Dermis microvascular lymphatic vessel endothelial cell (primary cell): ENCODE results near the gene NUDT14. TPM values are rescaled to one million over a fixed set of nuclear protein-coding genes. Genes with fewer than 3 reads are reported as not detected.
A peak's percentile ranks its signal among the peaks of the same experiment; 100 is the strongest.

Experiments used
- DNase-seq, 2 donors: peaks; one replicate each; pipeline versions ENCODE4 v3.0.0 to v3.0.0-alpha.2; 2010; ENCODE audit warnings: low read depth in 2 of 2
- total RNA-seq: library from RNA; depleted of rRNA; stranded (reverse); fragments of >200 nt; gene quantifications from 2 replicates; pipeline ENCODE4 v1.2.1, GENCODE V29; 2014

Gene NUDT14
- total RNA-seq, 1 donor from 2014 or later, result 54.4 TPM

- peak; percentile 69 to 91 for DNase-seq
Observed at GRCh38 chr14:105199093-105199492, 18.0 kb upstream of the NUDT14 start.

- no peak for DNase-seq
Observed at GRCh38 chr14:105198588-105198987, 17.5 kb upstream of the NUDT14 start.

GRCh38 chr14:105197211-105197641 is 16.1 kb upstream of the NUDT14 start:
- DNase-seq, result peak in 1 of 2 donors; percentile 51

GRCh38 chr14:105196265-105196960 is 15.3 kb upstream of the NUDT14 start:
- DNase-seq, result peak in 1 of 2 donors; percentile 85

GRCh38 chr14:105195522-105196264 is 14.6 kb upstream of the NUDT14 start:
- DNase-seq, result peak in 1 of 2 donors; percentile 81

- DNase-seq, result no peak
Observed at GRCh38 chr14:105195051-105195450, 13.9 kb upstream of the NUDT14 start.

GRCh38 chr14:105193916-105194782 is 13.0 kb upstream of the NUDT14 start:
- DNase-seq, result peak in 1 of 2 donors; percentile 72

- peak; percentile 84 to 94 for DNase-seq
Observed at GRCh38 chr14:105192866-105193731, 12.0 kb upstream of the NUDT14 start.

GRCh38 chr14:105187935-105188524 is 6.9 kb upstream of the NUDT14 start:
- DNase-seq, result no peak

- no peak for DNase-seq
Observed at GRCh38 chr14:105187116-105187515, 6.0 kb upstream of the NUDT14 start.

GRCh38 chr14:105185973-105186372 is 4.9 kb upstream of the NUDT14 start:
- no peak for DNase-seq

- no peak for DNase-seq
Observed at GRCh38 chr14:105185001-105185400, 3.9 kb upstream of the NUDT14 start.

- no peak for DNase-seq
Observed at GRCh38 chr14:105184461-105184860, 3.3 kb upstream of the NUDT14 start.

- no peak for DNase-seq
Observed at GRCh38 chr14:105182296-105183020, 1.3 kb upstream of the NUDT14 start.

- no peak for DNase-seq
Observed at GRCh38 chr14:105181549-105182295, 610 bp upstream of the NUDT14 start.

- no peak for DNase-seq
Observed at GRCh38 chr14:105179191-105179590, 1.9 kb downstream of the NUDT14 start.

GRCh38 chr14:105178868-105179140 is 2.3 kb downstream of the NUDT14 start:
- DNase-seq, result no peak

GRCh38 chr14:105178069-105178867 is 2.8 kb downstream of the NUDT14 start:
- no peak for DNase-seq

GRCh38 chr14:105177082-105177481 is 4.0 kb downstream of the NUDT14 start:
- no peak for DNase-seq
